Bronchial epithelial cell (primary cell): ENCODE measurements around the gene XPA. TPM values are rescaled to one million over a fixed set of nuclear protein-coding genes. Genes with fewer than 3 reads are reported as not detected.
"Not testable (repeated sequence)": the region's sequence is repeated elsewhere in the genome, so short reads cannot be mapped to it uniquely, and the experiment has no call there.

ENCODE experiments used
- DNase-seq: peaks from one replicate; pipeline ENCODE4 v3.0.0-alpha.2; 2010; ENCODE audit warnings: low read depth
- FAIRE-seq: peaks from 2 replicates; lab custom pipeline; 2011; peaks lifted over from hg19 to GRCh38; lab: Jason Lieb, UNC
- H3K27me3 ChIP-seq: 2 replicates; pipeline ENCODE4 v1.5.1; 2011; ENCODE audit warnings: low read length; ENCODE audit not compliant: control insufficient read depth, insufficient read depth
- H3K36me3 ChIP-seq: 2 replicates; pipeline ENCODE4 v1.5.1; 2011; ENCODE audit warnings: low read length; ENCODE audit not compliant: control insufficient read depth, insufficient read depth
- H3K4me3 ChIP-seq: 2 replicates; pipeline ENCODE4 v1.5.1; 2011; ENCODE audit warnings: mild to moderate bottlenecking, low read depth, low read length, control low read depth
- total RNA-seq: library from RNA; depleted of rRNA; stranded (reverse); fragments of >200 nt; gene quantifications from 2 replicates; pipeline ENCODE4 v1.2.1, GENCODE V29; 2014
- TF ChIP-seq, protein P1 (sequence below): IDR thresholded peaks from 2 replicates; pipeline ENCODE4 v1.5.1; 2011; ENCODE audit warnings: mild to moderate bottlenecking, moderate library complexity, low read length, control low read depth, inconsistent platforms; ENCODE audit not compliant: insufficient read depth, severe bottlenecking

XPA gene
- 4.2 and 7.8 TPM in 2 replicates for total RNA-seq

GRCh38 chr9:97696803-97697601 lies at the start of gene XPA:
TSS of gene XPA (minus strand) at chr9:97697340. CDS start at chr9:97697292, 48 bp downstream.
- FAIRE-seq (no peak), DNase-seq (peak; percentile 84)
- Histone ChIP-seq H3K27me3 (no peaks in the 10 kb centered on the region), H3K4me3 (peak within 1 kb of the TSS; percentile 91), H3K36me3 (no peaks in the 10 kb centered on the region)
- TF ChIP-seq, protein P1, sequence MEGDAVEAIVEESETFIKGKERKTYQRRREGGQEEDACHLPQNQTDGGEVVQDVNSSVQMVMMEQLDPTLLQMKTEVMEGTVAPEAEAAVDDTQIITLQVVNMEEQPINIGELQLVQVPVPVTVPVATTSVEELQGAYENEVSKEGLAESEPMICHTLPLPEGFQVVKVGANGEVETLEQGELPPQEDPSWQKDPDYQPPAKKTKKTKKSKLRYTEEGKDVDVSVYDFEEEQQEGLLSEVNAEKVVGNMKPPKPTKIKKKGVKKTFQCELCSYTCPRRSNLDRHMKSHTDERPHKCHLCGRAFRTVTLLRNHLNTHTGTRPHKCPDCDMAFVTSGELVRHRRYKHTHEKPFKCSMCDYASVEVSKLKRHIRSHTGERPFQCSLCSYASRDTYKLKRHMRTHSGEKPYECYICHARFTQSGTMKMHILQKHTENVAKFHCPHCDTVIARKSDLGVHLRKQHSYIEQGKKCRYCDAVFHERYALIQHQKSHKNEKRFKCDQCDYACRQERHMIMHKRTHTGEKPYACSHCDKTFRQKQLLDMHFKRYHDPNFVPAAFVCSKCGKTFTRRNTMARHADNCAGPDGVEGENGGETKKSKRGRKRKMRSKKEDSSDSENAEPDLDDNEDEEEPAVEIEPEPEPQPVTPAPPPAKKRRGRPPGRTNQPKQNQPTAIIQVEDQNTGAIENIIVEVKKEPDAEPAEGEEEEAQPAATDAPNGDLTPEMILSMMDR, result no peak

- FAIRE-seq, result no peak
- Histone ChIP-seq H3K4me3 (no peak overlapping the region), H3K27me3 (no peaks in the 10 kb centered on the region), H3K36me3 (no peaks in the 10 kb centered on the region)
- TF ChIP-seq, protein P1, result no peak
- no peak for DNase-seq
These were observed 47.9 kb upstream of the XPA start for GRCh38 chr9:97744710-97745708.

DNA sequence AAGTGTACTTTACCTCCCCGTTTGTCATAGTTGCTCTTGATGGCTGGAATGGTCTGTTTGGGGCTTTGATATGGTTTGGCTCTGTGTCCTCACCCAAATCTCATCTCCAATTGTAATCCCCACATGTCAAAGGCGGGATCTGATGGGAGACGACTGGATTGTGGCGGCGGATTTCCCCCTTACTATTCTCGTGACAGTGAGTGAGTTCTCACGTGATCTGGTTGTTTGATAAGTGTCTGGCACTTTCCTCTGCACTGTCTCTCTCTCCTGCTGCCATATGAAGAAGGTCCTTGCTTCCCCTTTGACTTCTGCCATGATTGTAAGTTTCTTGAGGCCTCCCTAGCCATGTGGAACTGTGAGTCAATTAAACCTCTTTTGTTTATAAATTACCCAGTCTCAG lies 46.9 kb upstream of the XPA start:
- not testable (repeated sequence) for H3K4me3 ChIP-seq, H3K36me3 ChIP-seq, H3K27me3 ChIP-seq, FAIRE-seq, DNase-seq

- Histone ChIP-seq H3K4me3 (no peak overlapping the region), H3K27me3 (no peaks in the 10 kb centered on the region), H3K36me3 (no peaks in the 10 kb centered on the region)
- DNase-seq, result no peak
- TF ChIP-seq, protein P1, result no peak
- no peak for FAIRE-seq
These were observed 45.4 kb upstream of the XPA start for GRCh38 chr9:97742545-97742944.

- Histone ChIP-seq H3K27me3 (no peaks in the 10 kb centered on the region), H3K4me3 (no peak overlapping the region), H3K36me3 (no peaks in the 10 kb centered on the region)
- TF ChIP-seq, protein P1, result no peak
- FAIRE-seq (no peak), DNase-seq (no peak)
These were observed 44.8 kb upstream of the XPA start for GRCh38 chr9:97741947-97742346.
